Measurements from ENCODE around the gene TEAD1. TPM values are rescaled to one million over a fixed set of nuclear protein-coding genes. Genes with fewer than 3 reads are reported as not detected.
A peak's percentile ranks its signal among the peaks of the same experiment; 100 is the strongest.

TEAD1 gene
- total RNA-seq, 2 experiments from 2014 or later, result 5.6 to 10.8 TPM

GRCh38 chr11:12914400-12914912, 240.2 kb downstream of the TEAD1 start:
- CTCF ChIA-PET (ENCODE audit: unreplicated experiment), result interaction anchor here (0.5 kb wide), 1 partner anchor 12 kb away, joined by 3 read pairs; no protein-coding TSS in a partner anchor
- peak; percentile 6 for DNase-seq (ENCODE audit: low spot score)
- H3K9me2 ChIP-seq (ENCODE audit: insufficient read depth, low read length), result no peaks in the 10 kb centered on the region
- no peak overlapping the region for H3K4me2 ChIP-seq (ENCODE audit: low read length)
- no peak overlapping the region for H3K27ac ChIP-seq (ENCODE audit: low read depth, low read length, poor library complexity, severe bottlenecking)
- no peaks in the 10 kb centered on the region for H3K36me3 ChIP-seq (ENCODE audit: insufficient read depth, low read length)
- H3K4me1 ChIP-seq (ENCODE audit: insufficient read depth, low read length, poor library complexity, severe bottlenecking), result no peaks in the 10 kb centered on the region
- BruUV-seq (replicated peaks), result no TSS peak
- TF ChIP-seq CTCF (conservative IDR thresholded peaks at IDR 0.05; ENCODE audit: low read length) (peak; percentile 75), EZH2phosphoT487 (IDR thresholded peaks at IDR 0.05; ENCODE audit: borderline replicate concordance, low read depth, low read length) (no peak)
- POLR2A ChIA-PET, result no interaction called here
- no peaks in the 10 kb centered on the region for H3K79me2 ChIP-seq (ENCODE audit: insufficient read depth, low read depth, low read length)
- no peak overlapping the region for H3K4me3 ChIP-seq (ENCODE audit: low read depth, low read length, poor library complexity, severe bottlenecking)
- H4K20me1 ChIP-seq (ENCODE audit: insufficient read depth, low read length), result no peaks in the 10 kb centered on the region
- no peak overlapping the region for H2AFZ ChIP-seq (ENCODE audit: low read length)
- intact Hi-C loops (cut with micrococcal nuclease; ENCODE audit: unreplicated experiment), result no loop called here
- no peaks in the 10 kb centered on the region for H3K9me3 ChIP-seq (ENCODE audit: low read length)

GRCh38 chr11:12915093-12915492, 240.9 kb downstream of the TEAD1 start:
- Histone ChIP-seq H3K36me3 (ENCODE audit: insufficient read depth, low read length) (no peaks in the 10 kb centered on the region), H3K79me2 (ENCODE audit: insufficient read depth, low read depth, low read length) (no peaks in the 10 kb centered on the region), H4K20me1 (ENCODE audit: insufficient read depth, low read length) (no peaks in the 10 kb centered on the region), H3K9me2 (ENCODE audit: insufficient read depth, low read length) (no peaks in the 10 kb centered on the region), H3K27ac (ENCODE audit: low read depth, low read length, poor library complexity, severe bottlenecking) (no peak overlapping the region), H3K4me3 (ENCODE audit: low read depth, low read length, poor library complexity, severe bottlenecking) (no peak overlapping the region), H3K4me1 (ENCODE audit: insufficient read depth, low read length, poor library complexity, severe bottlenecking) (no peaks in the 10 kb centered on the region), H2AFZ (ENCODE audit: low read length) (no peak overlapping the region), H3K4me2 (ENCODE audit: low read length) (no peak overlapping the region), H3K9me3 (ENCODE audit: low read length) (no peaks in the 10 kb centered on the region)
- no peak for DNase-seq (ENCODE audit: low spot score)
- ChIA-PET POLR2A (no interaction called here), CTCF (ENCODE audit: unreplicated experiment) (interaction anchor here (0.5 kb wide), 1 partner anchor 13 kb away, joined by 3 read pairs; no protein-coding TSS in a partner anchor)
- no TSS peak for BruUV-seq (replicated peaks)
- TF ChIP-seq CTCF (conservative IDR thresholded peaks at IDR 0.05; ENCODE audit: low read length) (no peak), EZH2phosphoT487 (IDR thresholded peaks at IDR 0.05; ENCODE audit: borderline replicate concordance, low read depth, low read length) (no peak)
- intact Hi-C loops (cut with micrococcal nuclease; ENCODE audit: unreplicated experiment), result no loop called here

- Histone ChIP-seq H3K4me3 (ENCODE audit: low read depth, low read length, poor library complexity, severe bottlenecking) (no peak overlapping the region), H3K9me2 (ENCODE audit: insufficient read depth, low read length) (no peaks in the 10 kb centered on the region), H2AFZ (ENCODE audit: low read length) (no peak overlapping the region), H3K9me3 (ENCODE audit: low read length) (no peaks in the 10 kb centered on the region), H3K4me1 (ENCODE audit: insufficient read depth, low read length, poor library complexity, severe bottlenecking) (no peaks in the 10 kb centered on the region), H3K4me2 (ENCODE audit: low read length) (no peak overlapping the region), H3K79me2 (ENCODE audit: insufficient read depth, low read depth, low read length) (no peaks in the 10 kb centered on the region), H4K20me1 (ENCODE audit: insufficient read depth, low read length) (no peaks in the 10 kb centered on the region), H3K27ac (ENCODE audit: low read depth, low read length, poor library complexity, severe bottlenecking) (no peak overlapping the region), H3K36me3 (ENCODE audit: insufficient read depth, low read length) (no peaks in the 10 kb centered on the region)
- intact Hi-C loops (cut with micrococcal nuclease; ENCODE audit: unreplicated experiment), result no loop called here
- no peak for DNase-seq (ENCODE audit: low spot score)
- BruUV-seq (replicated peaks), result no TSS peak
- no peak for TF ChIP-seq EZH2phosphoT487 (IDR thresholded peaks at IDR 0.05; ENCODE audit: borderline replicate concordance, low read depth, low read length)
- no peak for TF ChIP-seq CTCF (conservative IDR thresholded peaks at IDR 0.05; ENCODE audit: low read length)
- CTCF ChIA-PET (ENCODE audit: unreplicated experiment), result no interaction called here
- POLR2A ChIA-PET, result no interaction called here
Observed at GRCh38 chr11:12917822-12918221, 243.6 kb downstream of the TEAD1 start.
